ENCODE data around the gene KIF12.

Gene KIF12

DNA sequence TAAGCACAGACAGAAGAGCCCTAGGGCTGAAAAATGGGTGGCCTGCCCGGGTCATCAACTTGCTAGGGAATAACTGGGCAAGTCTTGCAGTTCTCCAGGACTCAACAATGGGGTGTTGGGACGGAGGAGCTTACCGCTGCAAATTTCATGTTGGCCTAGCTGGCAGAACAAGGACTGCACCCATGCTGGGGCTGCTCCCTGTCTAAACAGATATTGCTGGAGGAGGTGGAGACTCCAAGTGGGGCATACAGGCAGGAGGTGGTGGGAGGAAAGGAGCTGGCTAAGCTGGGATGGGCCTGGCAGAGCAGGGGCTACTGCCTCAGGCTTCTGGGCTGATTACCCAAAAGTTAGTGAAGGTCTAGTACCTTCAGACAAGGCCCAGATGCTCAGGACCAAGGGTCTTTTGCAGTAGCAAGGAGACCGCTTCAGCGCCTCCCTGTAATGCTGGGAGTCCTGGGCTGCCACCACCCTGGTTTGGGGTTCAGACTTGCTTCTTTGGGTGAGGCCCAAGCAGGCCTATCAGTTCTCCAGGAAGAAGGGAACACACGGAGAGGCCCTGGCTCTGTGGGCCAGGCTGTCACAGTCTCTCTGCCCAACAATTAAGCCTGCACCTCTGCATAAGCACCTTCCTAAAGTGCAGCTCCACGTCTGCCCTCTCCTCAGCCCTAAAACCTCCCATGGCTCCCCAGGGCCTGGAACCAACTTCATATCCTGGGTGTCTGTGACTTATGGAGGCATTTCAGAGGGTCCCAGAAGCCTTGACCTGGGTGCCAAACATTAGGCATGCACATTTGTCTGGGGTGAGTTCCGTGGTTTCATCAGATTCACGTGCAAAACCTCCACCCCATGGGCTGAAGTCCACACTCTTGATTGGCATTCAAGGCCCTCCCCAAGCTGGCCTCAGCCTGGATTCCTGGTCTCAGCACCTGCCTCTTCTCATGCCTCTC lies 24.2 kb upstream of the KIF12 start:
- DNase-seq = no peak

DNA sequence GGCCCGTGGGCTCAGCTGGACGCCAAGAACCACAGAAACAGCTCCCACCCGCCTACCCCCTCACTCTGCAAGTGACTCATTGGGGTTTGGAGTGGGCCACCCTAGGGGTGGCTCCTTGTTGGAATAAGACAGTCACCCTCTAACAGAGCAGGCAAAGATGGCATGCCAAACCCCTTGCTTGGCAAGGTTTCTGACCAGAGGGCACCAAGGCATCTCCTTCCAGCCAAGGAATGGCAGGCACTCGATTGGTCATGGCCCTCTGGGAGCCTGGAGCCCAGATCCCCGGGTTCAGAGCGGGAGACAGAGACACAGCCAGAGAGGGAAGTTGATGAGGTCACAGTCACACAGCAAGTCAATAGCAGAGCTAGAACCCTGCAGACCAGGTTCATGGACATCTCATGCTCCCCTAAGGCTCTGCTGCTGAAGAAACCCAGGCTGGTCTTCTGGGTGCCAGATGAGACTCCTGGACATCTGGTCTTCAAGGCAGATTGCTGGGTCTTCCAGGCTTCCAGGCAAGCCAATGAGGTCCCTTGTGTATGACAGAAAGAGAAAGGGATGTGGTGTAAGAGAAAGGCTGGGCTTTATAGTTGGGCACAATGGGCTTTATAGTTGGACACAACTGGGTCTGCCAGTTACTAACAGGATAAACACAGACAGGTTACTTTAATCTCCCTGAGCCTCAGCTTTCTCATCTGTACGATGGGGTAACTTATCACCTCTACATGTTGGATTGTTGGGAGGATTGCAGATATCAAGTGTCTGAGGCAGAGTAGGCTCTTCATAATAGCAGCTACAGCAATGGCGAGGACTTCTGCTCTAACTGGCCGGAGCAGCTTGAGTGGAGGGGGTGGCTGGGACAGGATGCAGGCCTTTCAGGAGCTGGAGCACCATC lies 23.3 kb upstream of the KIF12 start:
- no peak for DNase-seq

DNA sequence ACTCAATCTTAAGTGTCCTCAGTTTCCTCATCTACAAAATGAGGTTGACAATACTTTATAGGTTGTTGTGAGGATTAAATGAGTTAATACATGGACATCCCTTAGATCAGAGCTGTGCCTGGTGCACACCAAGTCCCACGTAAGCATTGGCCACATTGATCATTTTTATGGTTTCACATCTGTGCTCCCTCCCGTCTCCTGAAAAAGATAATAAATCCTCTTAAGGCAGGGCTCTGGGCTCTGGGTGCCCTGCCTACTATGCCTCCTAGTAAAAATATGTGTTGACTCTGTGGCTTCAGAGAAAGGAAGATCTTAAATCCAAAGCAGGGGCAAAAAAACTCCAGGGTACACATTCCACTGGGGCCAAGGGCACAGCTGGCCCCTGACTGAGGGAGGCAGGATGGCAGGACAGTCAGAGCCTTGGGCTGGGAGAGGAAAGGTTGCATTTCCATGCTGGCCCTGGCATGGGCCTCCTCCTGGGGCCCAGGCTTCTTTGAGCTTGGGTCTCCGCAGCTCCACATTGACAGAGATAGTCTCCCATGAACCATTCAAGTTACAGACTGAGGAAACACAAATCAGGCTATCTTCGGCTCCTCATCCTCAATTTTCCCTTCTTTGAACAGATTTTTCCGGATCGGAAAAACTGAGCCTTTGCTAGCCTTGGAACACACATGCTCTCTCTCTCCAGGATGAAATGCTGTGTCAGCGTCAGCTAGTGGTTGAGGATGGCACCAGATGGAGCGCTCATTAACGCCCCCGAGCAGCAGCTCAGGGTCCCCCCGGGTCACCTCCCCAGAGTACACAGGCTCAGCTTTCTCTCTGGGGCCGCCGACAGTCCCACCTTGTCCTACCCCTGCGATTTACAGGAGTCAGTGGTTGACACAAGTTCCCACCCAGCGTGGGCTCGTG lies 22.4 kb upstream of the KIF12 start:
- DNase-seq = no peak

DNA sequence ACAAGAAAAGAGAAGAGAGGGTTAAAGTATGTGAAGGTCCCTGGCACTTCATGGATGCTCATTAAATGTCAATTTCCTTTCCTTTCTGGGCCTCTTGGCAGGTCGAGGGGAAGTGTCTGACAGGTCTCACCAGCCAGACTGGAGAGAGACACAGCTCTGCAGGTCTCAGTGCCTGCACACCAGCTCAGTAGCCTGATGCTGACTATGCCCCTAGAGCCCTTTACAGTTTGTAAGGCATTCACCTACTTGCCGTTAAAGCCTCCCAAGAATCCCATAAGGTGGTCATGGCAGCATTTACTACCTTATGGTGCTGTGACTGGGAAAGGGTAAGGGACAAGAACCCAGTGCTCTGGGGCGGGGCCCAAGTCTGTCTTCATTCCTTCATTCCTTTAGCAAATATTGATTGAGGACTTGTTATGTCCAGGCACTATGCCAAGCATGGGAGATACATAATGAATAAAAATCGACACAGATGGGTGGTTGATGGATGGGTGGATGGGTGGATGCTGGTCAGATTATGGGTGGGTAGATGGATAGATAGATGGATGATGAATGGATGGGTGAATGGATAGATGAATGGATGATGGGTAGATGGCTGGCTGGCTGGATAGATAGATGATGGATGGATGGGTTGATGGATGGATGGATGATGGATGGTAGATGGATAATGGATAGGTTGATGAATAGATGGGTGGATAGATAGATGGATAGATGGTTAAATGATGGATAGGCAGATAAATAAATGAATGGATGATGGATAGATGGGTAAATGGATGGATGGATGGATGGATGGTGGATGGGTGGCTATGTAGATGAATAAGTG lies 21.3 kb upstream of the KIF12 start:
- DNase-seq = no peak

DNA sequence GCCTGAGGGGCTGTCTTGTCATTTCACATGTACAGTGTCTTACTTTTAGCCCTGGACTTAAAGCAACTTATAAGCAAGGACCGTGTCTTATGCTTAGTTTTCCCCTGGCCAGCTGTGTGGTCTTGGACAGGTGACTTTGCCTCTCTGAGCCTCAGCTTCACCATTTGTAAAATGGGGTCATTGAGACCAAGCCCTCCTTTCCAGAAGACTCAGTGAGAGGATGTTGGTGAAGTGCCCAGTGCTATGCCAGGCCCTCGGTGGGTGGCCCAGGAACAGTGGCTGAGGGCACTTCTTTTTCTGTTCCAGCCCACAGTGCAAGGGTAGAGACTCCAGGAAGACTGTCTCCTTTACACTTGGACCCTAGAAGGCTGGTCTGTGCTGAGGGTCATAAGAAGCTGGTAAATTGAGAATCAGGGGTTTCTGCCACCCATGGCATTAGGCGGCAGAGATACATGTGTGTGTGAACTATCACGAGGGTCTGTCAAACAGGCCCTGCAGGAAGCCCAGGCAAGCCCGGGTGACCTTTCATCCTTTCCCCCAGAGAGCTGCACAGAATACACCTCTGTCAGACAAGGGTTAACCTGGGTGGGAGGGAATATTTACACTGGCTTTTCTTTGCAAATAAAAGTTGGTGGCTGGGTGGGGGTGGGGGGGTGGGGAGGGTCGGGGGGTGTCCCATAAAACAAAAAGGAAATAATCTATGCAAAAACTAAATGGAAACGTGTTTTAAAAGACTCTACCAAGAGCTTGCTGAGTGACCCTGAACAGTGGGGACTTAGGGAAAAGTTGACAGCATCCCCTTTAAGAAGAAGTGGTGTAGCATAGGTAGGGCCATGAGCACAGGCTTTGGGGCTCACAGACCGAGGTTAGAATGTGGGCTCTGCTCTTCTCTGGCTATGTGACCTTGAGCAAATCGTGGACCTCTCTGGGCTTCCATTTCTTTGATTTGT lies 20.4 kb upstream of the KIF12 start:
- peak; percentile 11 for DNase-seq

DNA sequence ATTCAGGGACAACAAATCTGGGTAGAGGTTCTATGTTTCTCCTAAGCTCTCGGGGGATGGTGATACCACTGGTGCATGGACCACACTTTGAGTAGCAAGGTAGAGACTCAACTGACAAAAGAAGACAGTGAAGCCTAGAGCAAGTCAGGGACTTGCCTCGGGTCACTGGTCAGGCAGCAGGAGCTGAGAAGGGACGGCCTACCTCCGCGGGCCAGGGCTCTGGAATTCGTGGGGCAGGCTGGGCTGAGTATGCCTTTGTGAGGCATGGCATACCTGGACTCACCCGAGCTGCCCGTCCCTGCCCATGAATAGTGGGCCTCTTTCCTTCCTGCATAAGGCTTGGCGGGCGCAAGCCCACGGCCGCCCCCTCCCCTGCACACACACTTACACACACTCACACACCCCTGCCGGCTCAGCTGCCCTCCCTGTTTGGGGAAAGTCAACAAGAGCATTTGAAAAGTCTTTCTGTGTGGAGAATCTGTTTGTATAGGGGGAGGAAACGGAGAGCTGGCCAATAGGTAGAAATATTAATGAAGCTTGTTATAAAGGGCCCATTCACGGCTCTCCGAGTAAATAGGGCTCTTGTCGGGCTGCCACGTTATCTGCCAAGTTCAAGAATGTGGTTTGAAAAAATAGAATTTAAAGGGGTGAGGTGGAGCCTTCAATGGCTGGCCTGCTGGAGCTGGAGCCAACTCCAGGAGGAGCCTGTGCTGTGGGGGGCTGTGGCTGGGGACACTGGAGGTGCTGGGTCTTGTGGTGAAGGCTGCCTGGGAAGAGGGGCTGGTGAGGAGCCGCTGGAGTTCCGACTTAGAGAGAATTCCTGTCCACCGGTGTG lies 19.1 kb upstream of the KIF12 start:
- DNase-seq = no peak

DNA sequence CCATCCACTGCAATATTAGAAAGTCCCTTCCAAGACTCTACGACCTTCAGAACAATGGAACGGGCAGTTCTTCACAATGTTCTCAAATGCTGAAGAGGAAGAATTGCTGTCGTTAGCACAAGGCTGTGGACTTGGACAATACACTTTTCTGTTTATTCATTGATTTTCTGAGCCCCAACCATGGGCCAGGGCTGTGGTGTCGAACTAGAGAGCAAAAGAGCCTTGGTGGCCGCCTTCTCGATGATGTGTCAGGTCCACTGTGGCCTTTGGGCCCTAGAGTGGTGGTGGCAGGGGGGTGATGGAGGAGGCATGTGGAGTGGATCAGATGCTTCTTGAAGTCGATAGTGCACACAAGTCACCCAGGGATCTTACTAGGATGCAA lies 18.5 kb upstream of the KIF12 start:
- DNase-seq = no peak

DNA sequence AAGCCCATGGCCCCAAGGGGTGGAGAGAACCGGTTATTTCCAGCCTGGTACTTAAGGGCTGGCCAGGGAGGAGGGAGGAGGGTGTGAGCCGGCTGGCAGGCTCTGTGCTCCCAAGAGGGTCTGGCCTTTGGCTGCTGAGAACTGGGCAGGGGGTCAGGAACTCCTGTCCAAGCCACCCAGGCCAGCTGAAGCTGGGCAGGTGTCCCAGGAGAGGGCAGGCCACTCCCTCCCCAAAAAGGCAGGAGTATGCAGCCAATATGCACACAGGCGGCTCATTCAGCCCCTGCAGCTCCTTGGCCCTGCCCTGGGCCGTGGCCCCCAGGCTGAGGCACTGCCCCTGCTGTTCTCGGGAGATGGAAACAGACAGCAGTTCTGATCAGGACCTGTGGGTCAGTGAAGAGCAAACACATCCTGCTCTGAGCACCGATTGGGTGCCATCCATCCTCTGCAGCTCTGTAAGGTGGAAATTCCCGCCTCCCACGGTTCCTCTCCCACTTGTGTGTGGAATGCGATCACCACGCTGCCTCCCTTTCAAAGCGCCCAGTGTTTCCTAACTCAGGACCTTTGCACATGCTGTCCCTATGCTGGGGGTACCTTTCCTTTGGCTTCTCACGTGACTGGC lies 17.1 kb upstream of the KIF12 start:
- DNase-seq = no peak

DNA sequence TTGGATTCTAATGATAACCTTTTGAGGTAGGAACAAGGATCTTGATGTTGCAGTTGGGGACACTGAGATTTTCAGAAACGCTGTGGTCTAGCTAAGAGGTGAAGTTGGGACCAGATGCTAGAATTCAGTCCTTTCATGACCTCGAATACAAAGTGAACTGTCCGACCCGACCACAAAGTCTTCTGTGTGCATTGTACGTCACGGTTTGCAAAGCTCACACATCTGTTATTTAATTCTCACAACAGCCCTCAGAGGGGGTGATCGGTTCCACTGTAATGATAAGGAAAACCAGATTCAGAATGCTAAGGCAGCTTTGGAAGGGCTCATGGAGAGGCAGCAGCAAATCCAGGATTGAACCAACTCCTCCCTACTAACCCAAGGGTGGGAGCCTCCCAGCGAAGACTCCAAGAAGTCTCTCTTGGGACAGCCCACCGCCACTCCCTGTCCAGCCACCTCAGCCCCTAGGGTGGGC lies 16.6 kb upstream of the KIF12 start:
- DNase-seq = no peak

DNA sequence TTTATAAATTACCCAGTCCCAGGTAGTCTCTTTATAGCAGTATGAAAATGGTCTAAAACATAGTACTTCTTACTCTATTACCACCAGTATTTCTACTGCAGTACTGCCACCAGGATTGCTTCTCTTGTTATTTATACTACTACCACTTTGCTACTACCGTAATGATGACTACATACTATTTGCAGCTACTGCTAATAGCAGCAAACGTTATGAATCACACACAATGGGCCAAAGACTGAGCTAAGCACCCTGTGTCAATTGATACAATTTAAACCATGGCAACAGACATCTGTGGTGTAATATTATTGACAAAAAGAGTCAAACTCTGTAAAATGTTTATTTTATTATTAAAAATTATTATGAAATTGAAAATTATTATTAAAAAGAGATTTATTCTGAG lies 15.3 kb upstream of the KIF12 start:
- no peak for DNase-seq

DNA sequence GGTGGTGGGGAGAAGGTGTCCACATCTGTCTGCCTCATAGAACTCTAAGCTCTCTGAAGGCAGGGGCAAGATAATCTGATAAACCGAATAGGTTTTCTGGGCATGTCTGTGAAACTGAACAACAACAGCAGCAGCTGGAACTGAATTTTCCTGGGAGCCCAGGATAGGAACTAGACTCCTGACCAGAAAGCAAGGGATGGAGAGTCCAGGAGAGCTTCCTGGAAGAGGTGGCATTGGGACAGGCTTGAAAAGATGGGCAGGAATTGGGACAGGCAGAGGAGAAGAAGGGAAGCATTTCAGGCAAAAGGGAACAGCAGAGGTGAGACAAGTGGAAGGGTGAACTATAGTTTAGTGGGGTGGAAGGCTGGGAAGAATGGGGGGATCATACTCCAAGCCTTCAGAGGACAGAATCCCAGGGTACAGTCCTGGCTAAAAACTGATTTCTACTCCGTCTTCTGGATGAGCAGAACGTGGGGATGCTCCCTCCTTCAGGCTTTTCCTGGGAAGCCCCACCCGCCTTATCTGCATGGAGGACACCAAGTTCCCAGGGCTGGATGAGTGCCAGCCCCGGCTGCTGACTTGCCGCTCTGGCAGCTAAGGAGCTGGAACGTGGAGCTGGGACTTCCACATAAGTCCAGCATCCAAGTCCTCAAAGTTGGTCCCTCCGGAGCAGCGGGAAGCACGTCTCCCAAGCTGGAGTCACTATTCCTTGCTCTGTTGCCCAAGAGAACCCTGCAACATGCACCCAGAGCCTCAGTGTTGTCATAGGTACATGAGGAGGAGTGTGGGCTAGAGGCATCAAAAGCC lies 13.9 kb upstream of the KIF12 start:
- DNase-seq = no peak

DNA sequence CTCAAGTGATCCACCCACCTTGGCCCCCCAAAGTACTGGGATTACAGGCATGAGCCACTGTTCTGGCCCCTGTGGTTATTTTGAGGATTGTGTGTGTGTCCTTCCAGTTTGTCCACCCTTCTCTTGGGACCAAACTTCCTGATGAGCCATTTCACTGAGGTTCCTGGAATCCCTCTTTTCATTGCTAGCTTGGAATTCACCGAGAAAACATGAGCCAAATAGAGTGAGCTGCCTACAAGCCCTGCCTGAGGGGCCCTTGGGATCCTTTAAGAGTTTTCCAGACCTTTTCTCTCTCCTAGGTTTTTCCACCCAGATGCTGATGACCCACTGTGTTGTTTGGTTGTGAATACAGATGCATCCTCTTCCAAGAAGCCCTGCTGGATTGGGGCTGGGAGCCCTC lies 13.2 kb upstream of the KIF12 start:
- DNase-seq = no peak

DNA sequence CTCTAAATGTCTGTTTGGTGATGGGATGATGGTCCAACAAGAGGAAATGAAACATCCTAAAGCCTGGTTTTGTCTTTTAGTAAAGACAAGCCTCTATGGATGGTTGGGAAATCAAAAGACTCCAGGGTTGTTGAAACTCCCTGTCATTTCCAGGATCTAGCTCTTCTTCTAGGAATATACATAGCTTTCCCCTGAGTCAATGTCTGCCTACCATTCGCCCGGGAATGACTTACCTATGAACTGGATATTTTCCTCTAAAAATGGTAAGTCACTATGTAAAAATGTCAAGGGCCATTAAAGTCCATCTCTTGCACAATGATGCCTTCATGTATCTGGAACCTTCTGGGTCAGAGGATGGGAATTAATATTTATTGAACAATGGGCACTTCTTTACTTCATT lies 11.1 kb upstream of the KIF12 start:
- no peak for DNase-seq

DNA sequence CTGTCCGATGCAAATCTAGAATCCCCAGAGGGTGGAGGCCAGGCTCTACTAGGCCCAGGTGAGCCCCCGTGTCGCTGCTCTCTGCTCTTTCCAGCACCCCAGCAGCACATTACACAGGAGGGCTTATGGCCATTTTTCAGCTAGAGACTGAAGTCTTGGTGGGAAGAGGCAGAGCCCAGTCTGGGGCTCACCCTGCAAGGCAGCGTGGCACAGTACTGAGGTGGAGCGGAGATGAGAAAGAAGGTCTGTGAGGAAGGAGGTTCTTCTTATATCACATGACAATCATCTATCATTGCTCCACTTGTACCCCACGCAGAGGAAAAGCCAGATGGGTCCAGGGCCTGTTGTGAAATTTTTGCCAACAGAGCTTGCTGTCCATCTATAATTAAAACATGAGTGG lies 10.0 kb upstream of the KIF12 start:
- no peak for DNase-seq

DNA sequence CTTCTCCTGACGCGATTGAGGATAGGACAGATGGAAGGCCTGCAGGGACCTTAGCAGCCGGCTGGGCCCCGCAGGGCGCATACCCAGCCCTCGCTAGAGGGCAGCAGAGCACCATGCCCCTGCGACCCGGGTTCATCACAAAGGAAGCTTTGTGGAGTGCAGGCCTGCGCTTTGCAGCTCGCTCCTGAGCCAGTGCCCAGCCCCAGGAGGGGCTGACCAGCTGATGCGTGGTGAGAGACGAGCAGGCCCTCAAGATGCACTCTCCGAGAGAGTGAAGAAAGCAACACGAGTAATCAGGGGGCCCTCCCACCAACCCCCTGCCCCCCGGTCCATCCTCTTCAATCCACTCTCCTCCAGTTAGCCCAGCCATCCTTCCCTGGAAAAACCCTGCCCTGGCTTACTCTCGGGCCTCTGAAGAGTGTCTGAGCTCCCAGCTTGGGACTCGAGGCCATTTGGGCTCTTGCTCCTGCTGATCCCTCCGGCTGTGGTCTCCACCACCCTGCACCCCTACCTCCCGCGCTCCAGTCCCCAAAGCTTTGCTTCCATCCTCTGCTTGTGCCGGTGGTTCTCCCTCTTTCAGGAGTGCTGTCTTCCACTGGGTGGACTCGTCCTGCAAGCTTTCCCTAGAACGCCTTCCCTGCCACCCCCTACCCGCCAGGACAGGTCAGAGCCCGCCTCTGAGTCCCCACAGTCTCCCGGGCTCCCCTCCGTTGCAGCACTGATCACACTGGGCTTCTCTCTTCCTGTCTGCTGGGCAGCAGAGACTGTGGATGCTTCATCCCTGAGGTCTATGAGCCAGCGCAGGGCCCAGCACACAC lies 9.1 kb upstream of the KIF12 start:
- peak; percentile 91 for DNase-seq

DNA sequence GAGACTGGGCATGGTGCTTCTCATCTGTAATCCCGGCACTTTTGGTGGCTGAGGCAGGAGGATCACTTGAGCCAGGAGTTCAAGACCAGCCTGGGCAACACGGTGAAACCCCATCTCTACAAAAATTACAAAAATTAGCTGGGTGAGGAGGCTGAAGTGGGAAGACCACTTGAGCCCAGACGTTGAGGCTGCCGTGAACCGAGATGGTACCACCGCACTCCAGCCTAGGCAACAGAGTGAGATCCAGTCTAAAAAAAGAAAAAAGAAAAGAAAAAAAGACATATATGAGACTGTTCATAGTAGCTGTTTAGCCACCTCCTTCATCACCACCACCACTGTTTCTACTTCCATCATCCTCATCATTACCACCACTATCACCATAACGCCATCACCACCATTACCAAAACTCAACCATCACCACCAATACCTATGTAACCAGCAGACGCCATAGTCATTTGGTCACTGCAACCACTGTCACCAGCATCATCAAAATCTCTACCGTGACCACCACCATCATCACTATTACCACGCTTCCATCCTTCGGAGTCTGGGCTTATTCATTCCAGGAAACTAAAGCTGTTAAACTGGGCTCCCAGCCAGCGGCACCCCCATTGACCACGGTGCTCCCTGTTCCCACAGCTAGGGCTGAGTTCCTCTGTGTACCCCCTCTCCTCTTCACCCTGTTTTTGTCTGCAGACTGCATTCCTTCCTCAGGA lies 8.4 kb upstream of the KIF12 start:
- no peak for DNase-seq

DNA sequence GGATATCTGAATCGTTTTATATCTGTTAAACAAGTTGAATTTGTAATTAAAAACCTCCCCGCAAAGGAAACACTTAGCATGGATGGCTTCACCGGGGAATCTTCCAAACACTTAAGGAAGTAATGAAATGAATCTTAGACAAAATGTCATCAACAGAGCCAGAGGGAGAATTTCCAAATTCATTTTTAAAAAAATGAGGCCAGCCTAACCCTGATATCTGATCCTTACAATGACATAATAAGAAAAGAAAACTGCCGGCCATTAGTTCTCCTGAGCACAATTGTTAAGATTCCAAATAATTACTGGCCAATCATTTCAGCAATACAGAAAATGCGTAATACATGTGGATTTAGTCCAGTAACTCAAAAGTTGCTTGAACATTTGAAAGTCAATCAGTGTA lies 6.1 kb upstream of the KIF12 start:
- no peak for DNase-seq

Measured in midbrain (tissue), 1 donor.